CD4-positive, alpha-beta T cell treated with Interleukin-4 for 4 hours (primary cell): Measurements from ENCODE around the gene RAB27A.

Source experiments
- DNase-seq: peaks from one replicate; pipeline ENCODE4 v3.0.0-alpha.2; 2020

Gene RAB27A

GRCh38 chr15:55221090-55222011 lies 68.3 kb downstream of the RAB27A start:
- DNase-seq, result peak; percentile 38

- DNase-seq, result no peak
Measured at GRCh38 chr15:55220606-55221005, 69.0 kb downstream of the RAB27A start.

GRCh38 chr15:55218056-55218455 lies 71.6 kb downstream of the RAB27A start:
- DNase-seq, result peak; percentile 18

- no peak for DNase-seq
Measured at GRCh38 chr15:55204464-55204863, 85.1 kb downstream of the RAB27A start.

- no peak for DNase-seq
Measured at GRCh38 chr15:55202206-55202605, 87.4 kb downstream of the RAB27A start.

- DNase-seq, result no peak
Measured at GRCh38 chr15:55198706-55199105, 90.9 kb downstream of the RAB27A start.

- DNase-seq, result no peak
Measured at GRCh38 chr15:55197719-55198118, 91.9 kb downstream of the RAB27A start.

- DNase-seq, result peak; percentile 22
Measured at GRCh38 chr15:55197362-55197705, 92.3 kb downstream of the RAB27A start.

GRCh38 chr15:55196458-55197361 lies 92.9 kb downstream of the RAB27A start, which contains the start of gene RSL24D1:
Gene RSL24D1 (minus strand): TSS chr15:55196941. CDS start chr15:55196890, 51 bp downstream.
- DNase-seq, result peak; percentile 98

- DNase-seq, result no peak
Measured at GRCh38 chr15:55195996-55196395, 93.6 kb downstream of the RAB27A start.

- DNase-seq, result no peak
Measured at GRCh38 chr15:55194256-55194655, 95.4 kb downstream of the RAB27A start.

- no peak for DNase-seq
Measured at GRCh38 chr15:55186331-55186730, 103.3 kb downstream of the RAB27A start.

GRCh38 chr15:55183679-55184078 lies 105.9 kb downstream of the RAB27A start:
- no peak for DNase-seq

GRCh38 chr15:55179141-55179540 lies 110.5 kb downstream of the RAB27A start:
- no peak for DNase-seq

- DNase-seq, result no peak
Measured at GRCh38 chr15:55170361-55170760, 119.3 kb downstream of the RAB27A start.

- DNase-seq, result peak; percentile 50
Measured at GRCh38 chr15:55168350-55168974, 121.2 kb downstream of the RAB27A start.

- DNase-seq, result no peak
Measured at GRCh38 chr15:55164284-55164683, 125.3 kb downstream of the RAB27A start.
